Tibial artery (tissue), 4 donors: ENCODE results near the gene SCYL1.

ENCODE experiments used
- DNase-seq, 2 donors: peaks; one replicate each; pipeline ENCODE4 v3.0.0-alpha.2; 2019
- H3K27ac ChIP-seq, 2 donors: fragments of 200-600 bp; sonication (generic) in 1 of 2; 1 replicate in 1 of 2; 2 replicates in 1 of 2; pipeline ENCODE4 v1.5.1; 2018 to 2019; ENCODE audit warnings: mild to moderate bottlenecking in 1 of 2
- H3K27me3 ChIP-seq, 2 donors: fragments of 200-600 bp; sonication (generic) in 1 of 2; one replicate each; pipeline versions ENCODE4 v1.5.1 to v1.6.0; 2016 to 2019
- H3K36me3 ChIP-seq, 3 donors: fragments of 200-600 bp; sonication (generic) in 2 of 3; one replicate each; pipeline ENCODE4 v1.5.1; 2016 to 2019; ENCODE audit warnings: mild to moderate bottlenecking in 2 of 3
- H3K4me1 ChIP-seq, 4 donors: fragments of 200-600 bp; sonication (generic) in 2 of 4; 1 replicate in 3 of 4; 2 replicates in 1 of 4; pipeline ENCODE4 v1.5.1; 2016 to 2019
- H3K4me3 ChIP-seq, 2 donors: fragments of 200-600 bp; sonication (generic) in 1 of 2; 1 replicate in 1 of 2; 2 replicates in 1 of 2; pipeline ENCODE4 v1.5.1; 2018 to 2019; ENCODE audit warnings: mild to moderate bottlenecking in 2 of 2
- H3K9me3 ChIP-seq, 3 donors: fragments of 200-600 bp; sonication (generic) in 1 of 3; one replicate each; pipeline ENCODE4 v1.5.1; 2016 to 2019
- intact Hi-C: fragments of 100-400 bp; cut with DNase I; formaldehyde crosslinking; loops from one replicate; pipeline ENCODE4 v1.15.0; 2023; ENCODE audit warnings: low total_unique reads
- TF ChIP-seq, protein P1 (sequence below), 2 experiments: fragments of 200-600 bp in 1 of 2; fragments of 450-650 bp in 1 of 2; IDR thresholded peaks; one replicate each; pipeline ENCODE4 v1.5.1; 2017 to 2019; ENCODE audit warnings: antibody characterized with exemption in 2 of 2, mild to moderate bottlenecking in 1 of 2, moderate library complexity in 1 of 2

SCYL1 gene

DNA sequence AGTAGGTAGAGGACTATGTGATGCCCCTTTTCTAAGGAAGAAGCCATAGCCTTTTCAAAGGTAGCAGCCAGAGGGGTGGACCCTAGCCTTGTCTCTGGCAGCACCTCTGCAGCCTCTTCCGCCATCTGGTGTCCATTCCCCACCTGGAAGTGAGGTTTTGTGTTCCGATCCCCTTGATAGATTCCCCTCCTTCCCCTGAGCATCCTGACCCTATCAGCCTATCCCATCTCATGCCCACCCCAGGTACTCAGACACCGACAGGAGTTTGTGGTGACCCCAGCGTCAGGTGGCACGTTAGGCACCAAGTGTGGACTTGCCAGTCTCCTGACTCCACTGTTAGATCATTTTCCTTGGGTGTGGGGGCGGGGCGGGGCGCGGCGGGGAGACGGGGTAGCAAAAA, 47.1 kb downstream of the SCYL1 start:
- H3K4me1 ChIP-seq: peaks cover 0 to 70% (median 56%) of the 10 kb centered on the region in 4 donors
- peak overlapping the region; percentile 94 to 96 for H3K4me3 ChIP-seq
- intact Hi-C loops: no loop called here
- no peak for DNase-seq
- H3K27ac ChIP-seq: peak overlapping the region; percentile 93 to 98
- H3K36me3 ChIP-seq: peaks cover 0 to 9% (median 0%) of the 10 kb centered on the region in 3 donors
- H3K9me3 ChIP-seq: no peaks in the 10 kb centered on the region
- TF ChIP-seq, protein P1, sequence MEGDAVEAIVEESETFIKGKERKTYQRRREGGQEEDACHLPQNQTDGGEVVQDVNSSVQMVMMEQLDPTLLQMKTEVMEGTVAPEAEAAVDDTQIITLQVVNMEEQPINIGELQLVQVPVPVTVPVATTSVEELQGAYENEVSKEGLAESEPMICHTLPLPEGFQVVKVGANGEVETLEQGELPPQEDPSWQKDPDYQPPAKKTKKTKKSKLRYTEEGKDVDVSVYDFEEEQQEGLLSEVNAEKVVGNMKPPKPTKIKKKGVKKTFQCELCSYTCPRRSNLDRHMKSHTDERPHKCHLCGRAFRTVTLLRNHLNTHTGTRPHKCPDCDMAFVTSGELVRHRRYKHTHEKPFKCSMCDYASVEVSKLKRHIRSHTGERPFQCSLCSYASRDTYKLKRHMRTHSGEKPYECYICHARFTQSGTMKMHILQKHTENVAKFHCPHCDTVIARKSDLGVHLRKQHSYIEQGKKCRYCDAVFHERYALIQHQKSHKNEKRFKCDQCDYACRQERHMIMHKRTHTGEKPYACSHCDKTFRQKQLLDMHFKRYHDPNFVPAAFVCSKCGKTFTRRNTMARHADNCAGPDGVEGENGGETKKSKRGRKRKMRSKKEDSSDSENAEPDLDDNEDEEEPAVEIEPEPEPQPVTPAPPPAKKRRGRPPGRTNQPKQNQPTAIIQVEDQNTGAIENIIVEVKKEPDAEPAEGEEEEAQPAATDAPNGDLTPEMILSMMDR (IDR thresholded peaks at IDR 0.05): peak; percentile 29 to 51
- H3K27me3 ChIP-seq: no peaks in the 10 kb centered on the region

DNA sequence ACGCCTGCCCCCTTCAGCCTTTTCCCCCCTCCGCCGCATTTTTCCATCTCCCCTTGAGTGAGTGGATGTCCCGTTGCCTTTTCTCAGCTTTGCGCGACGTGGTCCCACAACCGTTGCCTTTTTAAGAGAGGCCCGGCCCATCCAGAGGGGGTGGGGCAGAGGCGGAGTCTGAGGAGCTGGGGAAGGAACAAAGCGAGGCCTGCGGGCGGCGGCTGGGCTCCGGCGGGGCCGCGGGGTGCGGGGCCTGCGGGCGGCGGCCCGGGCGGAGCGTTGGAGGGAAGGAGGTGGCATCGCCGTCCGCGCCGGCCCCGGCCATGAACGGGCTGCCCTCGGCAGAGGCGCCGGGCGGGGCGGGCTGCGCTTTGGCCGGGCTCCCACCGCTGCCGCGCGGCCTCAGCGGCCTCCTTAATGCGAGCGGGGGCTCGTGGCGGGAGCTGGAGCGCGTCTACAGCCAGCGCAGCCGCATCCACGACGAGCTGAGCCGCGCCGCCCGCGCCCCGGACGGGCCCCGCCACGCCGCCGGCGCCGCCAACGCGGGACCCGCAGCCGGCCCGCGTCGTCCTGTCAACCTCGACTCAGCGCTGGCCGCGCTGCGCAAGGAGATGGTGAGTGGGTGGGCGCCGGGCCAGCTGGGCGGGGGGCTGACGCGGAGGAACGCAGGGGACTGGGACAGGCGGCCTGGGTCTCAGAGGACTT, 47.6 kb downstream of the SCYL1 start, which contains the start of gene FAM89B:
Gene FAM89B (plus strand): TSS at position 183 of the 696 bp plus-strand sequence. CDS start 132 bp downstream, at position 315.
- Histone ChIP-seq H3K27me3 (no peaks in the 10 kb centered on the region), H3K4me1 (peaks cover 0 to 73% (median 54%) of the 10 kb centered on the region in 4 donors)

DNA sequence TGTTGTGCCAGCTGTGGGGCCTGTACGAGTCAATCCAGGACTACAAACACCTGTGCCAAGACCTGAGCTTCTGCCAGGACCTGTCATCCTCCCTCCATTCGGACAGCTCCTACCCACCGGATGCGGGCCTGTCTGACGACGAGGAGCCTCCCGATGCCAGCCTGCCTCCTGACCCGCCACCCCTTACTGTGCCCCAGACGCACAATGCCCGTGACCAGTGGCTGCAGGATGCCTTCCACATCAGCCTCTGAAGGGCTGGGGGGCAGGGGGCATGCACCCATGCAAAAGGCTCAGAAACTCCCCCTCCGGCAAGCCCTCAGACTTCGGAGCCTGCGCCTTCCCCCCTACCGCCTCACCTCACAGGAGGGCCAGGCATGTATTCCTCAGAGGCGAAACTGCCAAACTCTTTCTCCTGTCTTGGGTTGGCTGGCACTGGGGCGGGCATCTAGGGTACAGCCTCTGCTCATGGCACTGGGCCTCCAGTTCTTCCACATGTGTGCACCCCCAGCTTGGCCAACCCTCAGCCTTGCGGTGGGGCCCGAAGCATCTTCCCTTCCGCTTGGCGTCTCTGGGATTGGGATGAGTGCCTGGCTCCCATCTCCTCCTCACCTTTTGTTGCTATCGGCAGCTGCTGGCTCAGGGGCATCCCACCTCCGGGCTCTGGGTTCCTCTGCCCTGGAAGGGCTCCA, 48.7 kb downstream of the SCYL1 start:
- H3K4me1 ChIP-seq: peaks cover 0 to 75% (median 56%) of the 10 kb centered on the region in 4 donors
- DNase-seq: no peak

More for the DNA sequence above, 47.6 kb downstream of the SCYL1 start, which contains the start of gene FAM89B:
- DNase-seq: peak; percentile 96
- Histone ChIP-seq H3K9me3 (no peaks in the 10 kb centered on the region), H3K27ac (peak within 1 kb of the TSS; percentile 93 to 98), H3K4me3 (peak within 1 kb of the TSS; percentile 94 to 96), H3K36me3 (peaks cover 0 to 9% (median 0%) of the 10 kb centered on the region in 3 donors)
- TF ChIP-seq, protein P1 (IDR thresholded peaks at IDR 0.05): no peak
- intact Hi-C loops: no loop called here

DNA sequence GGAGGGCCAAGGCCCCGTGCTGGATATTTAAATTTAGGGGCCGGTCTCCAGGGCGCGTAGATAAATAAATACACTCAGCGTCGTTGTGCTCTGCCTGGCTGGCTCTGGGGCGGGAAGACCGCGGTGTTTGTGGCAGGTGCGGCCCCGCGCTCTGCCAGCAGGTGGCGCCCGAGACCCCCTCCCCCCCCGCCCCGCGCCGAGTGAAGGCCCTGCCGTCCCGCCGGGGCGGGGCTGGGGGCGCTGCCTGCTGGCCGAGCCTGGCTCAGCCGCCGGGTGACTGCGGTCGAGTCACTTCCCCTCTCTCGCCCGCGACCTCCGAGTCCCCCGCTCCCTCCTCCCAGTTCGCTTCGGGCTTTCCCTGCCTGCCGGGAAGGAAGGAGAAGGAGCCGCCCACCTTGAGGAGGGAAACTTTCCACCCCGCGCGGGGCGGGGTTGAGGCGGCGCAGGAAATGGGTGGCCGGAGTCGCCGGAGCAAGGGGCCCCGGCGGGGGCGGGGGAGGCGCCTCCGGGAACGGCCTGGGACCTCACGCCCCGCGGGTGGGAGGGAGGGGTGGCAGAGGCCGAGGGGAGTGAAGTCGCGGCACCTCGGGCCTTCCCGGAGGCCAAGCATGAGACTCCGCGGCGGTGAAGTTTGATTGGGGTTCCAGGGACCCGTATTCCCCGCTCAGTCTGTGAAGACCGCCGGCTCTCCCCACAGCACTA, 49.4 kb downstream of the SCYL1 start:
- TF ChIP-seq, protein P1 (IDR thresholded peaks at IDR 0.05): peak; percentile 87 to 97
- no peaks in the 10 kb centered on the region for H3K27me3 ChIP-seq
- intact Hi-C loops: no loop called here
- H3K27ac ChIP-seq: peak overlapping the region; percentile 93 to 98
- peak overlapping the region; percentile 94 to 96 for H3K4me3 ChIP-seq
- H3K4me1 ChIP-seq: peaks cover 0 to 75% (median 56%) of the 10 kb centered on the region in 4 donors
- DNase-seq: peak; percentile 91 to 97
- H3K36me3 ChIP-seq: peaks cover 5 to 13% (median 6%) of the 10 kb centered on the region in 3 donors
- H3K9me3 ChIP-seq: no peaks in the 10 kb centered on the region

More for the DNA sequence above, 48.7 kb downstream of the SCYL1 start:
- no peaks in the 10 kb centered on the region for H3K9me3 ChIP-seq
- intact Hi-C loops: no loop called here
- peak overlapping the region; percentile 94 to 96 for H3K4me3 ChIP-seq
- TF ChIP-seq, protein P1 (IDR thresholded peaks at IDR 0.05): no peak
- H3K27me3 ChIP-seq: no peaks in the 10 kb centered on the region
- H3K36me3 ChIP-seq: peaks cover 0 to 5% (median 5%) of the 10 kb centered on the region in 3 donors
- peak overlapping the region; percentile 93 to 98 for H3K27ac ChIP-seq

DNA sequence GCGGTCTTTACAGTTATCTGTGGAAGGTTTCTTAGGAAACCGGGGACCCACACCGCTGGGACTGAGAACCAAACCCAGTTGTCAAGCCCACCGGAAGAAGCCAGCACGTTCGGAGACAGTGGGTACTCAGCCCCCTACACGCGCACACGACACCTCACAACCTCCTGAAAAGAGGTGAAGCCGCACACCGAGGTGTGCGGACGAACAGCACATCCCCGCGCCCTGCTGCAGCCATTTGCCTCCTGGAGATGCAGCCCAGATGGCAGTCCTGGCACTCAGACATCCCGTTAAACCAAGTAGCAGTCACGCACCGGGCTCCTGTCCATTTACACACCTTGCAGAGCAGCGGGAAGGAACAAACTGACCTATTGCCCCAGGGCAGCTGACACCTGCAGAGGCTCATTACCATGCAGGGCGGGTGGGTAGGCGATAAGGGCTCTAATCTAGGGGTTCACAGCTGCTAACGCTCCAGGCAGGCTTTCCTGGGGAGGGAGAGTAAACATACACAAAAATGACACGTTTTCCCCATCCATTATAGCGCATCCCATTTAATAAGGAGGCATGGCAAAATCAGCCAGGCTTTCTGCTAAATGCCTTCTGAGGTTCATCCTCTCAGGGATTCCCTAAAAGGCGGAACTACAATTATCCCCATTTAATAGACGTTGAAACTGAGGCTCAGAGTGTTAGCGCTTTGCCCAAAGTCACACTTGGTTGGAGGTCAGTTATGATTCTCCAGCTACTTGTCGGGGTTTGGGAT, 50.1 kb downstream of the SCYL1 start:
- H3K4me1 ChIP-seq: peaks cover 0 to 77% (median 56%) of the 10 kb centered on the region in 4 donors
- TF ChIP-seq, protein P1 (IDR thresholded peaks at IDR 0.05): no peak
- no peak for DNase-seq

More for the DNA sequence above, 50.1 kb downstream of the SCYL1 start:
- H3K9me3 ChIP-seq: no peaks in the 10 kb centered on the region
- H3K27me3 ChIP-seq: no peaks in the 10 kb centered on the region
- H3K4me3 ChIP-seq: peak overlapping the region; percentile 94 to 96
- peaks cover 11 to 20% (median 14%) of the 10 kb centered on the region in 3 donors for H3K36me3 ChIP-seq
- peak overlapping the region; percentile 93 to 98 for H3K27ac ChIP-seq
- intact Hi-C loops: no loop called here
